Measurements from ENCODE around the gene FBXW4. TPM values are rescaled to one million over a fixed set of nuclear protein-coding genes. Genes with fewer than 3 reads are reported as not detected.

Gene FBXW4
- total and polyA plus RNA-seq, 10 of the 15 experiments (the other 5 are each of a cell fraction or from before 2014, with no cell fraction given): 5.7 to 42.0 (median 27.5) TPM

DNA sequence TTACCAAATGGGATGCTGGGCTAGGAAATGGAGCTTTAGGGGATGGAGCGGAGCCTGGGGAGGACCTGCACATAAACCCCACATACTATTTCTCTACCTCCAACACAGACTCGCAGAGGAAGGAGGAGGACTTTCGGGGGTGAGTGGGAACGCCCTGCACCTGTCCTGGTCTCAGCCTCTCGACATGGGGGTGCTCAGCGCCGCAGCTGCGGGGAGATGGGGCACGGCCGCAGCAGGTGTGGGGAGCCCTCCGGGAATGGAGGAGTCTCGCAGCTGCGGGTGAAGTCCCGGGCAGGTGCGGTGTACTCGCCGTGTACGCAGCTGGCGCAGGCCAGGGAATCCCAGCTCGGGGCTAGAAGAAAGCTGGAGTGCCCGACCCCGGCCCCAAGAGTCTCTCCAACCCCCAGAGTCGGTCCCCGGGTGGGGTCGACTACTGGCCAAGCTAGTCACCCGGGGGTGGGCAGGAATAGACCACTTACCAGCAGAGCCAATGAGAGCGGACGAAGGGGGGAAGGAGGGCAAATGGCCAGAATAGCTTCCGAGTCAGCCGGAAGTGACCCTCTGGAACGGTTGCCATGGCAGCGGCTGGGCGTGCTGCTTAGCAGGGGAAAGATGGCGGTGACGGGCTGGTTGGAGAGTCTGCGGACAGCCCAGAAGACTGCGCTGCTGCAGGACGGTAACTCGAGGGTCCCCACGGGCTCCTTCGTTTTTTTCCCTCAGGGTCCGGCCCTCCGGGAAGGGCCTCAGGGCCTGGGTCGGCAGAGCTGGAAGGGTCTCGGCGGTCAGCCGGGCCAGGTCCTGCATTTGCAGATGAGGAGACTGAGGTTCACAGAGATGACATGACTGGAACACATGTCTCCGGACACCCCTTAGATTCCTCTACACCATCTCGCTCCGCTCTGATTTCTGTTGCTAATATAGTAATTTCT, 107.0 kb downstream of the FBXW4 start, which contains the start of the genes DPCD and POLL (continued):
- TF ChIP-seq CEBPB (IDR thresholded peaks at IDR 0.05; ENCODE audit: borderline replicate concordance in 1 of 2, low read depth in 2 of 2, low read length in 2 of 2) (no peak), POU2F2 (IDR thresholded peaks at IDR 0.05; ENCODE audit: borderline replicate concordance, low read depth, low read length) (0 out of 3 replicates have a peak, but pooled peaks have one; percentile 55), SIN3A (IDR thresholded peaks at IDR 0.05; ENCODE audit: low read depth, low read length) (peak; percentile 97), NR2C2 (IDR thresholded peaks at IDR 0.05; ENCODE audit: borderline replicate concordance, control insufficient read depth, insufficient read length, low read depth) (peak; percentile 96), MTA2 (IDR thresholded peaks at IDR 0.05; ENCODE audit: low read depth) (peak; percentile 94), HCFC1 (IDR thresholded peaks at IDR 0.05; ENCODE audit: low read length) (peak; percentile 76), MXI1 (IDR thresholded peaks at IDR 0.05; ENCODE audit: low read depth, low read length) (peak; percentile 98), CBX3 (IDR thresholded peaks at IDR 0.05; ENCODE audit: borderline replicate concordance, low read depth) (no peak), PML (IDR thresholded peaks at IDR 0.05; ENCODE audit: low read length) (peak; percentile 30; the same call in 1 of the 2 replicates), EGR1 (IDR thresholded peaks at IDR 0.05; ENCODE audit: borderline replicate concordance in 1 of 2, low read depth in 2 of 2, low read length in 2 of 2) (peak; percentile 24 to 68; a peak in 2 of 3 replicates), BHLHE40 (IDR thresholded peaks at IDR 0.05; ENCODE audit: borderline replicate concordance in 1 of 2, low read depth in 2 of 2, low read length in 1 of 2) (peak in 1 of 2 experiments; percentile 46; a peak in 1 of 4 replicates), GABPA (IDR thresholded peaks at IDR 0.05; ENCODE audit: low read depth) (peak; percentile 99), TBL1XR1 (IDR thresholded peaks at IDR 0.05; ENCODE audit: low read depth, low read length) (peak; percentile 48; the same call in 1 of the 2 replicates)
- TF ChIP-seq, protein P1, sequence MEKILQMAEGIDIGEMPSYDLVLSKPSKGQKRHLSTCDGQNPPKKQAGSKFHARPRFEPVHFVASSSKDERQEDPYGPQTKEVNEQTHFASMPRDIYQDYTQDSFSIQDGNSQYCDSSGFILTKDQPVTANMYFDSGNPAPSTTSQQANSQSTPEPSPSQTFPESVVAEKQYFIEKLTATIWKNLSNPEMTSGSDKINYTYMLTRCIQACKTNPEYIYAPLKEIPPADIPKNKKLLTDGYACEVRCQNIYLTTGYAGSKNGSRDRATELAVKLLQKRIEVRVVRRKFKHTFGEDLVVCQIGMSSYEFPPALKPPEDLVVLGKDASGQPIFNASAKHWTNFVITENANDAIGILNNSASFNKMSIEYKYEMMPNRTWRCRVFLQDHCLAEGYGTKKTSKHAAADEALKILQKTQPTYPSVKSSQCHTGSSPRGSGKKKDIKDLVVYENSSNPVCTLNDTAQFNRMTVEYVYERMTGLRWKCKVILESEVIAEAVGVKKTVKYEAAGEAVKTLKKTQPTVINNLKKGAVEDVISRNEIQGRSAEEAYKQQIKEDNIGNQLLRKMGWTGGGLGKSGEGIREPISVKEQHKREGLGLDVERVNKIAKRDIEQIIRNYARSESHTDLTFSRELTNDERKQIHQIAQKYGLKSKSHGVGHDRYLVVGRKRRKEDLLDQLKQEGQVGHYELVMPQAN (conservative IDR thresholded peaks at IDR 0.05): peak; percentile 92
- TF ChIP-seq, protein P2, sequence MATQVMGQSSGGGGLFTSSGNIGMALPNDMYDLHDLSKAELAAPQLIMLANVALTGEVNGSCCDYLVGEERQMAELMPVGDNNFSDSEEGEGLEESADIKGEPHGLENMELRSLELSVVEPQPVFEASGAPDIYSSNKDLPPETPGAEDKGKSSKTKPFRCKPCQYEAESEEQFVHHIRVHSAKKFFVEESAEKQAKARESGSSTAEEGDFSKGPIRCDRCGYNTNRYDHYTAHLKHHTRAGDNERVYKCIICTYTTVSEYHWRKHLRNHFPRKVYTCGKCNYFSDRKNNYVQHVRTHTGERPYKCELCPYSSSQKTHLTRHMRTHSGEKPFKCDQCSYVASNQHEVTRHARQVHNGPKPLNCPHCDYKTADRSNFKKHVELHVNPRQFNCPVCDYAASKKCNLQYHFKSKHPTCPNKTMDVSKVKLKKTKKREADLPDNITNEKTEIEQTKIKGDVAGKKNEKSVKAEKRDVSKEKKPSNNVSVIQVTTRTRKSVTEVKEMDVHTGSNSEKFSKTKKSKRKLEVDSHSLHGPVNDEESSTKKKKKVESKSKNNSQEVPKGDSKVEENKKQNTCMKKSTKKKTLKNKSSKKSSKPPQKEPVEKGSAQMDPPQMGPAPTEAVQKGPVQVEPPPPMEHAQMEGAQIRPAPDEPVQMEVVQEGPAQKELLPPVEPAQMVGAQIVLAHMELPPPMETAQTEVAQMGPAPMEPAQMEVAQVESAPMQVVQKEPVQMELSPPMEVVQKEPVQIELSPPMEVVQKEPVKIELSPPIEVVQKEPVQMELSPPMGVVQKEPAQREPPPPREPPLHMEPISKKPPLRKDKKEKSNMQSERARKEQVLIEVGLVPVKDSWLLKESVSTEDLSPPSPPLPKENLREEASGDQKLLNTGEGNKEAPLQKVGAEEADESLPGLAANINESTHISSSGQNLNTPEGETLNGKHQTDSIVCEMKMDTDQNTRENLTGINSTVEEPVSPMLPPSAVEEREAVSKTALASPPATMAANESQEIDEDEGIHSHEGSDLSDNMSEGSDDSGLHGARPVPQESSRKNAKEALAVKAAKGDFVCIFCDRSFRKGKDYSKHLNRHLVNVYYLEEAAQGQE (IDR thresholded peaks at IDR 0.05; ENCODE audit: low read depth, low read length): no peak
- TF ChIP-seq, protein P3, sequence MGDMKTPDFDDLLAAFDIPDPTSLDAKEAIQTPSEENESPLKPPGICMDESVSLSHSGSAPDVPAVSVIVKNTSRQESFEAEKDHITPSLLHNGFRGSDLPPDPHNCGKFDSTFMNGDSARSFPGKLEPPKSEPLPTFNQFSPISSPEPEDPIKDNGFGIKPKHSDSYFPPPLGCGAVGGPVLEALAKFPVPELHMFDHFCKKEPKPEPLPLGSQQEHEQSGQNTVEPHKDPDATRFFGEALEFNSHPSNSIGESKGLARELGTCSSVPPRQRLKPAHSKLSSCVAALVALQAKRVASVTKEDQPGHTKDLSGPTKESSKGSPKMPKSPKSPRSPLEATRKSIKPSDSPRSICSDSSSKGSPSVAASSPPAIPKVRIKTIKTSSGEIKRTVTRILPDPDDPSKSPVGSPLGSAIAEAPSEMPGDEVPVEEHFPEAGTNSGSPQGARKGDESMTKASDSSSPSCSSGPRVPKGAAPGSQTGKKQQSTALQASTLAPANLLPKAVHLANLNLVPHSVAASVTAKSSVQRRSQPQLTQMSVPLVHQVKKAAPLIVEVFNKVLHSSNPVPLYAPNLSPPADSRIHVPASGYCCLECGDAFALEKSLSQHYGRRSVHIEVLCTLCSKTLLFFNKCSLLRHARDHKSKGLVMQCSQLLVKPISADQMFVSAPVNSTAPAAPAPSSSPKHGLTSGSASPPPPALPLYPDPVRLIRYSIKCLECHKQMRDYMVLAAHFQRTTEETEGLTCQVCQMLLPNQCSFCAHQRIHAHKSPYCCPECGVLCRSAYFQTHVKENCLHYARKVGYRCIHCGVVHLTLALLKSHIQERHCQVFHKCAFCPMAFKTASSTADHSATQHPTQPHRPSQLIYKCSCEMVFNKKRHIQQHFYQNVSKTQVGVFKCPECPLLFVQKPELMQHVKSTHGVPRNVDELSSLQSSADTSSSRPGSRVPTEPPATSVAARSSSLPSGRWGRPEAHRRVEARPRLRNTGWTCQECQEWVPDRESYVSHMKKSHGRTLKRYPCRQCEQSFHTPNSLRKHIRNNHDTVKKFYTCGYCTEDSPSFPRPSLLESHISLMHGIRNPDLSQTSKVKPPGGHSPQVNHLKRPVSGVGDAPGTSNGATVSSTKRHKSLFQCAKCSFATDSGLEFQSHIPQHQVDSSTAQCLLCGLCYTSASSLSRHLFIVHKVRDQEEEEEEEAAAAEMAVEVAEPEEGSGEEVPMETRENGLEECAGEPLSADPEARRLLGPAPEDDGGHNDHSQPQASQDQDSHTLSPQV (IDR thresholded peaks at IDR 0.05): no peak
- TF ChIP-seq, protein P4, sequence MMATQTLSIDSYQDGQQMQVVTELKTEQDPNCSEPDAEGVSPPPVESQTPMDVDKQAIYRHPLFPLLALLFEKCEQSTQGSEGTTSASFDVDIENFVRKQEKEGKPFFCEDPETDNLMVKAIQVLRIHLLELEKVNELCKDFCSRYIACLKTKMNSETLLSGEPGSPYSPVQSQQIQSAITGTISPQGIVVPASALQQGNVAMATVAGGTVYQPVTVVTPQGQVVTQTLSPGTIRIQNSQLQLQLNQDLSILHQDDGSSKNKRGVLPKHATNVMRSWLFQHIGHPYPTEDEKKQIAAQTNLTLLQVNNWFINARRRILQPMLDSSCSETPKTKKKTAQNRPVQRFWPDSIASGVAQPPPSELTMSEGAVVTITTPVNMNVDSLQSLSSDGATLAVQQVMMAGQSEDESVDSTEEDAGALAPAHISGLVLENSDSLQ (IDR thresholded peaks at IDR 0.05): peak; percentile 59

All from GM12878 (cell line).